Measurements from ENCODE around the gene USP10.

USP10 gene

GRCh38 chr16:84753412-84754326, 53.9 kb downstream of the USP10 start:
- DNase-seq: no peak

- no peak for DNase-seq
These were observed 54.6 kb downstream of the USP10 start for GRCh38 chr16:84754353-84754856.

- DNase-seq: no peak
These were observed 55.3 kb downstream of the USP10 start for GRCh38 chr16:84754956-84755672.

- no peak for DNase-seq
These were observed 57.0 kb downstream of the USP10 start for GRCh38 chr16:84756830-84757229.

GRCh38 chr16:84758627-84759026, 58.8 kb downstream of the USP10 start:
- DNase-seq: no peak

GRCh38 chr16:84759061-84759460, 59.3 kb downstream of the USP10 start:
- no peak for DNase-seq

GRCh38 chr16:84759906-84760305, 60.1 kb downstream of the USP10 start:
- no peak for DNase-seq

- DNase-seq: no peak
These were observed 61.9 kb downstream of the USP10 start for GRCh38 chr16:84761448-84762368.

GRCh38 chr16:84763164-84763563, 63.4 kb downstream of the USP10 start:
- no peak for DNase-seq

- DNase-seq: no peak
These were observed 63.8 kb downstream of the USP10 start for GRCh38 chr16:84763629-84764028.

- DNase-seq: no peak
These were observed 65.2 kb downstream of the USP10 start for GRCh38 chr16:84764970-84765369.

- DNase-seq: no peak
These were observed 66.1 kb downstream of the USP10 start for GRCh38 chr16:84765616-84766580.

- DNase-seq: no peak
These were observed 67.4 kb downstream of the USP10 start for GRCh38 chr16:84766978-84767773.

GRCh38 chr16:84768061-84768807, 68.4 kb downstream of the USP10 start:
- DNase-seq: no peak

- no peak for DNase-seq
These were observed 69.0 kb downstream of the USP10 start for GRCh38 chr16:84768808-84769197.

- DNase-seq: no peak
These were observed 69.6 kb downstream of the USP10 start for GRCh38 chr16:84769416-84769815.

GRCh38 chr16:84773312-84773711, 73.5 kb downstream of the USP10 start:
- DNase-seq: no peak

GRCh38 chr16:84774810-84775209, 75.0 kb downstream of the USP10 start:
- no peak for DNase-seq

- no peak for DNase-seq
These were observed 75.5 kb downstream of the USP10 start for GRCh38 chr16:84775262-84775810.

GRCh38 chr16:84777435-84777834, 77.6 kb downstream of the USP10 start:
- no peak for DNase-seq
